ENCODE data around the gene HCRTR1.

HCRTR1 gene

GRCh38 chr1:31663622-31664452, 46.3 kb downstream of the HCRTR1 start:
- Histone ChIP-seq H3K4me1 (ENCODE audit: control insufficient read depth, insufficient read depth, low read length, unreplicated experiment) (peaks cover 16% of the 10 kb centered on the region), H3K4me3 (ENCODE audit: low read depth, low read length) (no peak overlapping the region), H2AFZ (ENCODE audit: low read length, unreplicated experiment) (no peak overlapping the region), H3K79me2 (ENCODE audit: control insufficient read depth, insufficient read depth, low read length, unreplicated experiment) (no peaks in the 10 kb centered on the region), H3K27ac (ENCODE audit: low read depth, low read length) (no peak overlapping the region), H3K36me3 (ENCODE audit: insufficient read depth, low read length) (no peaks in the 10 kb centered on the region; the same call in 1 of the 2 replicates), H3K27me3 (ENCODE audit: insufficient read depth, low read length) (no peaks in the 10 kb centered on the region)

- H3K4me1 ChIP-seq (ENCODE audit: control insufficient read depth, insufficient read depth, low read length, unreplicated experiment): peaks cover 18% of the 10 kb centered on the region
- no peaks in the 10 kb centered on the region for H3K79me2 ChIP-seq (ENCODE audit: control insufficient read depth, insufficient read depth, low read length, unreplicated experiment)
- H3K27me3 ChIP-seq (ENCODE audit: insufficient read depth, low read length): no peaks in the 10 kb centered on the region
- no peak overlapping the region for H2AFZ ChIP-seq (ENCODE audit: low read length, unreplicated experiment)
- no peaks in the 10 kb centered on the region for H3K36me3 ChIP-seq (ENCODE audit: insufficient read depth, low read length)
- no peak overlapping the region for H3K27ac ChIP-seq (ENCODE audit: low read depth, low read length)
- H3K4me3 ChIP-seq (ENCODE audit: low read depth, low read length): no peak overlapping the region
These were observed 47.0 kb downstream of the HCRTR1 start for GRCh38 chr1:31664528-31664927.

- H3K27ac ChIP-seq (ENCODE audit: low read depth, low read length): no peak overlapping the region
- H3K4me1 ChIP-seq (ENCODE audit: control insufficient read depth, insufficient read depth, low read length, unreplicated experiment): peaks cover 27% of the 10 kb centered on the region
- H3K4me3 ChIP-seq (ENCODE audit: low read depth, low read length): no peak overlapping the region
- no peaks in the 10 kb centered on the region for H3K36me3 ChIP-seq (ENCODE audit: insufficient read depth, low read length)
- no peaks in the 10 kb centered on the region for H3K27me3 ChIP-seq (ENCODE audit: insufficient read depth, low read length)
- H3K79me2 ChIP-seq (ENCODE audit: control insufficient read depth, insufficient read depth, low read length, unreplicated experiment): no peaks in the 10 kb centered on the region
- no peak overlapping the region for H2AFZ ChIP-seq (ENCODE audit: low read length, unreplicated experiment)
These were observed 47.9 kb downstream of the HCRTR1 start for GRCh38 chr1:31665234-31665878.

- H3K79me2 ChIP-seq (ENCODE audit: control insufficient read depth, insufficient read depth, low read length, unreplicated experiment): no peaks in the 10 kb centered on the region
- H2AFZ ChIP-seq (ENCODE audit: low read length, unreplicated experiment): no peak overlapping the region
- H3K4me1 ChIP-seq (ENCODE audit: control insufficient read depth, insufficient read depth, low read length, unreplicated experiment): peaks cover 30% of the 10 kb centered on the region
- no peak overlapping the region for H3K27ac ChIP-seq (ENCODE audit: low read depth, low read length)
- no peak overlapping the region for H3K4me3 ChIP-seq (ENCODE audit: low read depth, low read length)
- H3K36me3 ChIP-seq (ENCODE audit: insufficient read depth, low read length): peaks cover 2% of the 10 kb centered on the region; the same call in 1 of the 2 replicates
- no peaks in the 10 kb centered on the region for H3K27me3 ChIP-seq (ENCODE audit: insufficient read depth, low read length)
These were observed 48.9 kb downstream of the HCRTR1 start for GRCh38 chr1:31666263-31666963.

GRCh38 chr1:31667065-31667785, 49.7 kb downstream of the HCRTR1 start:
- Histone ChIP-seq H3K36me3 (ENCODE audit: insufficient read depth, low read length) (peaks cover 8% of the 10 kb centered on the region; the same call in 1 of the 2 replicates), H3K27me3 (ENCODE audit: insufficient read depth, low read length) (no peaks in the 10 kb centered on the region), H3K27ac (ENCODE audit: low read depth, low read length) (no peak overlapping the region)

GRCh38 chr1:31668303-31668883, 50.9 kb downstream of the HCRTR1 start:
- H3K79me2 ChIP-seq (ENCODE audit: control insufficient read depth, insufficient read depth, low read length, unreplicated experiment): no peaks in the 10 kb centered on the region
- no peak overlapping the region for H3K4me3 ChIP-seq (ENCODE audit: low read depth, low read length)
- no peak overlapping the region for H3K27ac ChIP-seq (ENCODE audit: low read depth, low read length)
- H3K36me3 ChIP-seq (ENCODE audit: insufficient read depth, low read length): peaks cover 8% of the 10 kb centered on the region; the same call in 1 of the 2 replicates
- H2AFZ ChIP-seq (ENCODE audit: low read length, unreplicated experiment): no peak overlapping the region
- H3K4me1 ChIP-seq (ENCODE audit: control insufficient read depth, insufficient read depth, low read length, unreplicated experiment): peaks cover 30% of the 10 kb centered on the region
- H3K27me3 ChIP-seq (ENCODE audit: insufficient read depth, low read length): no peaks in the 10 kb centered on the region

More at GRCh38 chr1:31667065-31667785, 49.7 kb downstream of the HCRTR1 start:
- Histone ChIP-seq H2AFZ (ENCODE audit: low read length, unreplicated experiment) (no peak overlapping the region), H3K79me2 (ENCODE audit: control insufficient read depth, insufficient read depth, low read length, unreplicated experiment) (no peaks in the 10 kb centered on the region), H3K4me3 (ENCODE audit: low read depth, low read length) (no peak overlapping the region), H3K4me1 (ENCODE audit: control insufficient read depth, insufficient read depth, low read length, unreplicated experiment) (peaks cover 30% of the 10 kb centered on the region)

GRCh38 chr1:31669433-31669785, 51.9 kb downstream of the HCRTR1 start:
- H3K79me2 ChIP-seq (ENCODE audit: control insufficient read depth, insufficient read depth, low read length, unreplicated experiment): no peaks in the 10 kb centered on the region
- no peaks in the 10 kb centered on the region for H3K27me3 ChIP-seq (ENCODE audit: insufficient read depth, low read length)
- no peak overlapping the region for H2AFZ ChIP-seq (ENCODE audit: low read length, unreplicated experiment)
- peaks cover 30% of the 10 kb centered on the region for H3K4me1 ChIP-seq (ENCODE audit: control insufficient read depth, insufficient read depth, low read length, unreplicated experiment)
- H3K27ac ChIP-seq (ENCODE audit: low read depth, low read length): no peak overlapping the region
- H3K36me3 ChIP-seq (ENCODE audit: insufficient read depth, low read length): peaks cover 8% of the 10 kb centered on the region; the same call in 1 of the 2 replicates
- no peak overlapping the region for H3K4me3 ChIP-seq (ENCODE audit: low read depth, low read length)

- Histone ChIP-seq H3K79me2 (ENCODE audit: control insufficient read depth, insufficient read depth, low read length, unreplicated experiment) (no peaks in the 10 kb centered on the region), H3K27ac (ENCODE audit: low read depth, low read length) (no peak overlapping the region), H3K27me3 (ENCODE audit: insufficient read depth, low read length) (no peaks in the 10 kb centered on the region), H3K4me3 (ENCODE audit: low read depth, low read length) (no peak overlapping the region), H2AFZ (ENCODE audit: low read length, unreplicated experiment) (no peak overlapping the region), H3K36me3 (ENCODE audit: insufficient read depth, low read length) (peaks cover 8% of the 10 kb centered on the region; the same call in 1 of the 2 replicates), H3K4me1 (ENCODE audit: control insufficient read depth, insufficient read depth, low read length, unreplicated experiment) (peaks cover 30% of the 10 kb centered on the region)
These were observed 52.5 kb downstream of the HCRTR1 start for GRCh38 chr1:31669786-31670592.

GRCh38 chr1:31670593-31670964, 53.1 kb downstream of the HCRTR1 start:
- Histone ChIP-seq H3K27me3 (ENCODE audit: insufficient read depth, low read length) (no peaks in the 10 kb centered on the region), H3K27ac (ENCODE audit: low read depth, low read length) (no peak overlapping the region), H3K36me3 (ENCODE audit: insufficient read depth, low read length) (peaks cover 8% of the 10 kb centered on the region; the same call in 1 of the 2 replicates), H3K4me3 (ENCODE audit: low read depth, low read length) (no peak overlapping the region), H2AFZ (ENCODE audit: low read length, unreplicated experiment) (no peak overlapping the region), H3K4me1 (ENCODE audit: control insufficient read depth, insufficient read depth, low read length, unreplicated experiment) (peaks cover 30% of the 10 kb centered on the region), H3K79me2 (ENCODE audit: control insufficient read depth, insufficient read depth, low read length, unreplicated experiment) (no peaks in the 10 kb centered on the region)

Measured in ACC112 (cell line).